CD4-positive, alpha-beta T cell treated with Interleukin-21 for 1 hour (primary cell): ENCODE data around the gene TRIM3.

ENCODE experiments used
- DNase-seq: peaks from one replicate; pipeline ENCODE4 v3.0.0-alpha.2; 2020

TRIM3 gene

DNA sequence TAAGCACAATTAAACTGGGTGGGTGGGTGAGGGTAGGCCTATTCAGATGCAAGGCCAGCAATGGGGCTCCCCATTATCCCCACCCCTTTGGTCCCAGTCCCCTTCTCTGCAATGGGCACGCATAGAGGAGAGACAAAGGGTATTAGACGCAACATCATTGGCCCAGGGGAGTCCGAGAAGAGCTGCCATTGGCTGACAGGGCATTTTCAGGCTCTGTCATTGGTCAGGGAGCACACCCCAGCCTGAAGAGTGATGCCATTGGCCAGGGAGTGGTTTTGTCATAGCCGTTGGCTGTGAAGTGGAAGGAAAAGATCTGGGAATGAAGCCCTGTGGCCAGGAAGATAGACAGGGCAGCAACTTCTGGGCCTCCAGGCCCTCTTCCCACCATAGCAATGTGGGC is 2.8 kb upstream of the TRIM3 start:
- no peak for DNase-seq

DNA sequence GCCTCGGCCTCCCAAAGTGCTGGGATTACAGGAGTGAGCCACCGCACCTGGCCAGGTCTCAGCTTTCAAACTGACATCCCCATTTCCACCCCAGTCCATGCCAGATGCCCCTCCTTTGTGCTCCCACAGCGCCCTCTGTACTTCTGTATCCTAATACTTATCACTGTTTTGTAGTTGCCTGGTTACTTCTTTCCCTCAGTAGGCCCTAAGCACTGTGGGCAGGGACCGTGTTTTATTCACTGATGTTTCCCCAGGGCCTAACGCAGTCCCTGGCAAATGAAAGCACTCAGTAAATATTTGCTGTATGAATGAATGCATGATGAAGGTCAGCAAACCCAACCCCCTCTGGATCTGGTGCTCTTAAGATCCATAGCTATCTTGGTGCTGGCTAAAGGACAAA is 2.2 kb upstream of the TRIM3 start:
- DNase-seq, result no peak

DNA sequence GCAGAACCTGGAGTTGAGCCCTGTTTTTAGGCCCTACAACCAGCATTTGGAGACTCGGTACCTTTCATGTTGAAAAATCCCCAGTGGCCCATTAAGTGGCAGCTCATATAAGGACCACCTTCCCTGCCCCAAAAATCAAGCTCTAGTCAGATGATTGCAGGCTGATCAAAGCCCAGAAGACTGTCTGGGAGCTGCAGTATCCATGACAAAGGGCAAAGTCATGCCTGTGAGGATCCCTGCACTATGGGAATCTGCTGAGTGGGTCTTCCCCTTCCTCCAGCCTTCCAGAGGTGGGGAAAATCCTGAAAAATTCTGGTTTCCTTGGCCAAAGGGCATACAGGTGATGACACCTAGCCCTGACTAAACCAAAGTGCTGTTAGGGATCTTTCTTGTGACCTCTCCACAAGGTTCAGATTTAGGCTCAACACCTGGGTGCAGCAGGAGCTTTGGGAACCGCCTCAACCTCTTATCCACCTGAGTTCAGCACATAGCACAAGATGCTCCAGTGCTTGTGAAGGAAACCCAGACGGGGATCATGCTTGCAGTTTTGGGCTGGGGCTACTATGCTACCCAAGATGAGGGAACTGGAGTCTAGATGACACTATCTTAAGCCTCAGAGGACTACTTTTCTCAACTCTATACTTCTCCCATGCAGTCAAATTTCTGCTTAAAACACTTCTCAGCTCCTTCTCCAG is 1.2 kb upstream of the TRIM3 start:
- no peak for DNase-seq

DNA sequence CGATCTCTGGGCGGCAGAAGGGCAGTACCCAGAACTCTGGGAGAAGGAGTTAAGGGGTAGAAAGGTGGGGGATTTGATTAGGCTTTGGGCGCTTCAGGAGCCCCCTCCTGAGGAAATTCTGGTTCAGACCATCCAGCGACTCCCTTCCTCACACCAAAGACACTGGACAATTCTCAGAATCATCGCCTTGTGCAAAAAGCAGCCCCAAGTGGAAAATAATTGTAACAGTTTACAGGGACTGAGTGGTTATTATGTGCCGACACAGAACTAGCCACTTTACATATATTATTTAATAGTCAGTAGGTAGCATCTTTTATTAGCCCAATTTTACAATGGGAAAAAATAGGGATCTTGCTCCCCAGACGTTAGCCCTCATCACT is 662 bp upstream of the TRIM3 start:
- no peak for DNase-seq

DNA sequence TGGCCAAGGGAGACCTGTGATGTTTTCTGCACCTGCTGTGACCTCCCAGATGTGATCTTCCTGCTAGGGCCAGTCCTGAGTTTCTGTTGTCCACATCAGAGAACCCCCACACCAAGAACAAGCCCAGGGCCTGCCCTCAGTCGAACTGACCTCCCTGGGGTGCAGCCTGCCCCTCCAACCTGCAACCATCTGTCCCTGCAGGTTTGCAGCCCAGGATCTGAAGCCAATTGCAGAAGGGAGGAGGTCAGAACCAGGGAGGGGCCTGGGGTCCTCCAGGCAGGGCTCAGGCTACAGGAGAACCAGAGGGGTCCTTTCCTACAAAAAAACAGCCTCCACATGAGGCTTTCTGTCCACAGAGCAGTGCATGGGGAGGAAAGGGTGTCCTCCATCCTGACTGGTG is 807 bp downstream of the TRIM3 start:
- no peak for DNase-seq

DNA sequence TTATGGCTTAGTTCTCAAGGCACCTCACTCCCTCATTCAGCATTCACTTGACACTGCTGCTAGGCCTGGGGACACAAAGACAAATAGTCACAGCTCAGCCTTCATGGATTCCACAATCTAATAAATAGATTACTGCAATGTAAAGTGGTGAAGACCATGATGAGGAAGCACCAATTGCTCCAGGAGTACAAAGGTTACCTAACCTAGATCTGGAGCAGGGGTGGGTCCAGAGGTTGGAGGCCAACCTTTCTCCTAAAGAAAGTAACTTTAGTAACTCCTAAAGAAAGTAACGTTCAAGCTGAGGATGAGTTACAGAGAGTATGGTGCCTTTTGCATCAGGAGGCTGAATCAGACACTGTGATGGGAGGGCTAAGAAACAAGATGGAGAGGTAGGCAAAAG is 4.1 kb downstream of the TRIM3 start:
- no peak for DNase-seq

DNA sequence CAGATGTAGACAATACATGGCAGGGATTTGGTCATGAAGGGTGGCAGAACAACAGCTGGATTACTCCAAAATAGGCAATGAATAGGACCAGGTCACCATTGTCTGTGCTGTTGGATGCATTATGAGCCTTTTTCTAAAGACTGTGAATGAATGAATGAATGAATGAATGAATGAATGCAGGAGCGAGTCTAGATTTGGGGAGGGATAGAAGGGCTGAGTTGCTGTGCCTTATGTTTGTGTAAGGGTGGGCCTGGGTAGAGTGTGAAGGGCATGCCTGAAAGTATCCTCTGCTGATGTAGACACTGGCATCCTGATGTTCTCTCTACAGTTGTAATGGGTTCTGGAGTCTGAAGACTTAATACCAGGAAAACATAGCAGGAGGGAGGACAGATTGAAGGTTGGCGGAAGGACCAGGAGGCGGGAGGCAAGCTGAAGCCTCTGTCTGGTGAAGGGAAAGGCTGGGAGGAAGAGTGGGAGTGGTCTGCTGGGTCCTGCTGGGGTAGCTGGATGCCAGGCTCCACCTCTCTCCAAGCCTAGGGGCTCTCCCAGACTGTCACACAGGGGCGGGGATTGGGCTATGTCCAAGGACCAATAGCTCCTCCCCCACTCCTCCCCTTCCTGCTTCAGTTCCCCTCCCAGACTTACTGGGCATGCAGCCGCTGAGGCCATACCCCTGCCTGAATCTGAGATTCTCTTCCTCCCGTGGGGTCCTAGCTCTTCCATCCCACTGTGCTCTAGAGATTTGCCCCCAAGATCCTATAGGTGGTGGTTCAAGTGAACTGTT is 4.8 kb downstream of the TRIM3 start:
- DNase-seq, result peak; percentile 22

DNA sequence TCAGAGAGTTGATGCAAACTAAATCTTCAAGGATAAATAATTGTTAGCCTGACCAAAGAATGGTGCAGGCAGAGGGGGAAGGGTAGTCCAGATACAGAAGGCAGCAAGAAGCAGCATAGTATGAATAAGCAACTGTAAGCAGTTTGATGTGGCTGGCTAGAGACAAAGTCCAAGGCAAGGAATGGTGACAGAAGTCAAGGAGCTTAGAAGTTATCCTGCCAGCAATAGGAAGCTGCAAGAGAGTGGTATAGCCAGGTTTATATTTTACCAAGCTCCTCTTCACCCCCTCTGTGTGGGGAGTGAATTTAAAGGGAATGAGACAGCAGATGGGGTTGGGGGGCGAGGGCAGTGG is 14.7 kb downstream of the TRIM3 start:
- DNase-seq, result no peak

DNA sequence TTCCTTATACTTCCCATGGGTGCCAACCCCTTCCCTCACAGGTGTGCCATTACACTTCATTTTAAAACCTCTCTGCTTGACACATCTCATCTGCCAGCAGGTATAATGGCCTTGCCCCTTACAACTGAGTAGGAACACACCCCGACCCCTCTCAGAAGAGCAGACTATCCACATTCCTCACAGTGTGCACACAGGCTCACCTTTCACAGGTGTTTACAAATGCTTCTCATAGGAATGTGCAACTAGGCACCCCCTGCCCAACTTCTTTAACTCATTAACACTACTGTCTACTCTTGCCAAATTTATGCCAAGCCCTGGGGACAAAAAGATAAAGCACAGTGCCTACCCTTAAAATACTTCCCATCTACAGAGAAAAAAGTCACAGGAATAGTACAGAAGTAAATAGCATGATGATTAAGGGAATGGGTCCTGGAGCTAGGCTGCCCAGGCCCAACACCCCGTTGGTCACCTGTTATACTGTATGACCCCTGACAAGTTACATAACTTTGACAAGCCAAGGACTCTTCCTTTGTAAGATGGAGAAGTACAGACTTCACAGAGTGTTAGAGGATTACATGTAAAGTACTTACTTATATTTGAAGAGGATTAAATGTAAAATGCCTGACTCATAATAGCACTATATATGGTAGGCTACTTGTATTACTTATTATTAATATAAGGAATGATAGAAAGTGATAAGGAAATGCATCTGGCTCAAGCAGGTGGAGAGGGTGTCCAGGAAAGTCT is 15.2 kb downstream of the TRIM3 start:
- DNase-seq, result no peak

DNA sequence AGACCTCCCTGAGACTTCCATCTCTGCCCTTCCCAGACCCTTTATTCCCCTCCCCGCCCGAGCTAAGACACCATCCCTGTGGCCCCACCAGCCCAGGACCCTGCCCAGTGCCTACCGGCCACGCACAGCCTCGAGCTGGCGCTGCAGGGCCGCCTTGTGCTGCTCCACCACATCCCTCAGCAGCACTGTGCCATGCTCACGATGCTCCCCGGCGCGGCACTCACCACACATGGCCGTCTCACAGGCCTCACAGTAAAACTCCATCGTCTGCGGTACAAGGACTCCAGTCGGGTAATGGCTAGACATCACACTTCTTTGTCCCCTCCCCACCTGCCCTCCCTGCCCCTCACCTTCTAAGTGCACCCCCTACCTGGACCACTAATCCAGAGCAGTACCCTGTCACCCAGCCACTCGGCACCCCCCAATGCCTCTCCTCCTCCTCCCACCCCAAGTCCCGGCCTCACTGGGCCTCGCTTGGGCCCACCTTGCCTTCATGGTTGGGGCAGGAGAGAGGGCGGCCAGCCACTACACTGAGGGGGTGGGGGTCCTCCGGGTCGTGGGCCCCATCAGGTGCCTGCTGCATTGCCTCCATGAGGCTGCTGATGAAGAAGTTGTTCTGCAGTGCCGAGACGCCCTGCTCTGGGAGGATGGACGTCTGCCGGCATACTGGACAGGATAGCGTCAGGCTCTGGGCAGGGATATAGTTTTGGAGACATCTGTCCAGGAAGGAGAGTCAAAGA is 16.0 kb downstream of the TRIM3 start:
- DNase-seq, result no peak

DNA sequence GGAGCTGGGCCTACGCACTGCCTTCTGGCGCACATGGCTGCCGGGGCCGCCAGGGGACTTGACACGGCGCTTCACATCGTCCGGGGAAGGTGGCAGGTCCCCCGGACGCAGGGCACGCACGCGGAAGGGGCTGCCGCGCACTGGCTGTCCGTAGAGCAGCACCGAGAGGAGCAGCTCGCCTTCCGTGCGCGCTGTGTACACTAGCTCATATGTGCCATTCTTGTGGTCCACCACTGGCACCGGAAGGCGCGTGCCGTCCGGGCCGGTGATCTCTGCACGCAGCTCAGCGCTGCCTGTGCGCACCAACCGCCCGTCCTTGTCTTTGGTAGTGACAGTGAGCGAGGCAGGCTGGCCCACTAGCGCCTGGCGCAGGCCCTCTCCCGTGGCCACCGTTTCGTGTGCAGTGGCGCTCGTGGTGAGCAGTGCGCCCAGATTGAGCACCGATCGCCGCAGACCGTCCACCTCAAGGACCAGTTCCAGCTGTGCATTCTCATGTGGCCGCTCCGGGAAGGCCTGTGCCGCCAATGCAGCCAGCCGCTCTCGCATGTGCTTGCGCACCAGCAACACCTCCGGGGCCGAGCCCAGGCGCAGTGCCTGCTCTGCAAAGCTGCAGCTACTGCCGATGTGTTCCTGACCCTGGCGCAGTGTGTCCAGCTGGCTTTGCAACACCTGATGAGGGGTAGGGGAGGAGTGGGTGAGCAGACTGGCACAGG is 17.2 kb downstream of the TRIM3 start:
- DNase-seq, result no peak

DNA sequence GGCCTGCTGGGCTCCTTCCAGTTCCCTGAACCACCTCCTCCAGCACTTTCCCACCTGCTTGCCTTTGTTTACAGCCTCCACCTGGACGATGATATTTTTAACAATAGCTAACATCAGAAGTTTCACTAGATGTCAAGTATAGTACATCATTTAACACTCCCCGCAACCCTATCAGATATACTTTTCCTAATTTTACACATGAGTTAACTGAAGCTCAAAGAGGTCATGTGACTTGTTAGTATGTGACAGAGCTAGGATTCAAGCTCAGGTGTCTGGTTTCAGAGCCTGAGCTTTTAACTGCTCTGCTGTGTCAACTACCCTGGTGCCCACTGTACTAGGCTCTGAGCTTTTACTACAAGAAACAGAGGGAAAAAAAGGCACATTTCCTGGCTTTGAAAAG is 18.7 kb downstream of the TRIM3 start:
- no peak for DNase-seq

DNA sequence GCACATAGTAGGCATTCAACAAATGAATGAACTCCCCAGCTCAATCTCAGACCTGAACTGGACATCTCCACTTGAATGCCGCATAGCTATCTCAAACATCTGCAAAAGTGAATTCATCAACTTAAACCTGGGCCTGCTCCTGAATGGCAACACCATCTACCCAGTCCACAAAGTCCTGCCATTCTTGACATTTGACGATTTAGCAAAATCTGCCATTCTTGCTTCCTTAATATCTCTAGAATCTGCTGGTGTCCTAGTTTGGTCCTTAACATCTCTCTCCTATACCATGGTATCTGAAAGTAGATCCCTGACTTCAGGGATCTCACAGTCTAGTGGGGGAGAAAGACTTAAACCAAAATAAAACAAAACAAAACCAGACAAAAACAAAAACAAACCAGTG is 20.6 kb downstream of the TRIM3 start:
- no peak for DNase-seq

DNA sequence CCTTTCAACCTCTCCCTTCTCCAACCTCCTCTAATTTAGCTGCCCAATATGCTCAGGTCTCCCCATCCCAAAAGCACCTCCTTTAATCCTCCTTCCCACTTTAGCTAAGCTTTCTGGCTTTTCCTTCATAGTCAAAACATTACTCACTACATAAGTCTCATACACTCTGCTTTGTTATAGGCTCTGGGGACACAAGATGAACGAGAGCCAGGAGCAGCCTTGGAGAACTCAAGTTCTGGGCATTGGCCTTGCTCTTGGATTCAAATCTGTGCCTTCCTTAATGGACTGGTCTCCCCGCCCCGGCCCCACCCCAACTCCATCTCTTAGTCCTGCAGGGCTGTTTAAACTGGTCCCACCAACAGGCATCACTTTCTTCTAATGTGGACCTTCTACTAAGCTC is 21.5 kb downstream of the TRIM3 start:
- DNase-seq, result no peak

DNA sequence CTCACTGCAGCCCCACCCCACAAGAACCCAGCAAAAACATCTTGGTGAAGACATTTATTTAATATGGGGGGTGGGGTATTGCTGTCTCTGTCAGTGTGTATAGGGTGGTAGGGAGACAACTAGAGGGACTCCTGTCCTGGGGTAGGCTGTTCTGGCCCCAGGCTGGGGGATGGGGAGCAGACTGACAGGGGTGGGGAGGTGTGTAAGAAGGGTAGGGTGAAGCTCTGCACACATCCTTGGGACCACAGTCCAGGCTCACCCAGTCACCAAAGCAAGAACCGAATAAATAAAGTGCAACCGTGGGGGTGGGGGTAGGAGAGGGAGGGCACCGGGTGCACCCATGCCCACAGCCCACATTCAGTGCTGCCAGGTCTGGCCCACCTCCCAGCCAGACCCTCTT is 25.2 kb downstream of the TRIM3 start:
- no peak for DNase-seq

DNA sequence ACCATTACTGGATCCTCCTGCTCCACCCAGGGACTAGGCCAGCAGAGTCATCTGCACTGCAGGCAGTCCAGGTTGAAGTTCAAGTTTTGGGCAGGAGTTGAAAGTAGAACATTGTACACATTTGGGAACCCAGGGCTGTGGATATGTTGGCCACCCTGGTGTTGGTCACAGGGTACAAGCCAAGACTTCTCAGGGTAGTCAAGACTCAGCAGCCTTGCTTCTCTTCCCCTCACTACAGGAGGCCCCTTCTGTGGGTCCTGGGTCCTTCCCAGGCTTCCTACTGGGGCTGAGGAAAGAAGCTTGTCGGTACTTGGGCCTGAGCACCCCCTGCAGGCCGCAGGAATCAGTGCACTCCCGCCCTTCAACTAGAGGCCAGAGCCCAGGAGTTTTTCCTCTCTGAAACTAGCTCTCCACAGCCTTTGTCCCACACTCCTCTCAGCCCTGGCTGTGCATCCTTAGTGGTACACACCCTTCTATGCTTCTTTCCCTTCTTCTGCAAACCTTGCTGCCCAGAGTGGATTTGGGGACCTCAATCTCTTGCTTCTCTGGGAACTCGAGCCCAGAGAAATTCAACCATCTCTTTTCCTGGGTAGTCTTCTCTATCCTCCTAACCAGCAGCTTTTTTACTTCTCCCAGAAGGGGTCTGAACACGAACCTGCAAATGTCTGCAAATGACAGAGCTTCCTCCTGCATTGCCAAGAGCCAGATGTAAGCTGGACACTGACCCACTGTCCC is 30.3 kb downstream of the TRIM3 start:
- peak; percentile 61 for DNase-seq

DNA sequence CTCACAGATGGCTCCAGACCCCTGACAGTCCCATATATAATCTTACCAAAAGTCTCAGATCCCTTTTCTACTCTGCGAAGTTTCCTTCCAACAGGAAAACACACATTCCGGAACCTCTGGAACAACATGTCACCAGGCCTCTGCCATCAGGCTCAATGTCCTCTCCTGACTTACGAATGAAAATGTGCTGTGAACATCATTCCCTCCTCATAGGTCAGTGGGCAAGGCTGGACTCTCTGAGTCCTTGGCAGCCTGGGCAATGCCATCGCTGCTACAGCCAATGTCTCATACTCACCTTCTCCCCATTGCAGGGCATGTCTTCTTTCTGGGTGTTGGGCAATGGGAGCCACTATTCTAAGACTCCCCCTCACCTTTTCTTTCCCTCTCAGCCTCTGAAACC is 31.3 kb downstream of the TRIM3 start:
- DNase-seq, result no peak

DNA sequence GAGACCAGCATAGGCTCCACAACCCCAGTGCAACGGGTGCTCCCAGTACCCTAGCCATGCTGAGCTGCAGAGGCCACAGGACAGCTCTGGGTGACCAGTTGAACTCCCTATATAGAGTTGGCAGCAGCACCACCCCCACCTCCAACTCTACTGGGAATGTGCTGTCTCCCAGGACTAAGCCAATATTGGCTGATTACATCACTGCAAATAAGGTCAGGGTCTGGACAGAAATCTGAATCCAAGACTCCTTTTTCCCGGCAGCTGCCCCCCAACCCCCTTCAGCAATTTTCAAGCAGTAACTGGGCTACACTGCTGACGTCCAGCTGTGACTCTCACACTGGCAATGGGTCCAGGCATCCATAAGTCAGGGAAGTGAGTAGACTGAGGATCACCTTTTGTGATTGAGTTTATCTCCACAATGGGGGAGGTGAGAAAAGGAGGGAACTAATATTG is 32.8 kb downstream of the TRIM3 start, which contains the start of gene HPX:
Gene HPX, minus strand, starts transcription at position 82 of the 453 bp plus-strand sequence. Its CDS starts 24 bp downstream, at position 58.
- no peak for DNase-seq

DNA sequence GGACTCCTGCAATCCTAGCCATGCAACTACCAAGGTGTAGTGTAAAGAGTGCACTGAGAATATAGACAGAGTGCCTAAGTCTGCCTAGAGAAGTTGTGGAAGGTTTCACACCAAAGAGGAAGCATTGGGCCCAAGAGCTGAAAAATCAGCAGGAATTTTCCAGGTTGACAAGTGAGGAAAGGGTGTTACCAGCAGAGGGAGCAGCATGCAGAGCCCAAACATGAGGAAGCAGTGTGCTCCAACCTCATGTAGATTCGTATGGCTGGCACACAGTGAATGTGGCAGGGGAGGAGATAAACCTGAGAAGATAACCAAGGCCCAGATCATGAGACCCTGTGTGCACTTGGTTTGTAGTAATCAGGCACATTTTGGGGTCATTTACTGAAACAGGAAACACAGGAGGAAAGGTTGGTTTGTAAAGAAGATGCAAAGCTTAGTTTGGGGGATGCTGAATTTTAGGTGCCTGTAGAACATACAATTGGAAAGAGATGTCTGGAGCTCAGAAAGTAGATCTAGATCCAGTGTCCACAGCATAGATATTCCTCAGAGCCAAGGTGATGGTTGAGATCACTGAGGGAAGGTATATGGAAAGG is 34.7 kb downstream of the TRIM3 start:
- DNase-seq, result peak; percentile 50

DNA sequence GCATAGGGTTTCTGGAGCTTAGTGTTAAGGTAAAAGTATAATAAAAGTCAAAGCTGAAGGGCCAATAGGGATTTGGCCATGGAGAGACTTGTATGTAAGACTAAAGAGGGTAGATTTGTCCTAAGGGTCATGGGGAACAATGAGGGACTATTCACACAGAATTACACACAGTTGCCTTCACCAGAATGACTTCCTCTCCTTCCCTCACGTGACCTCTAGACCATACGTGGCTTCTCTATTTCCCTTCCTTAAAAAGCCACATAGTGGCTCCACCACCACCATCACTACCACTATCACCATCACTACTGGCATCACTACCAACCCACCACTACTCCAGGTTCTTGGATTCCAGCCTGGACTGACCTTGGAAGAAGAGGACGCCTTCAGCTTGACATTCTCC is 35.7 kb downstream of the TRIM3 start:
- peak; percentile 20 for DNase-seq

DNA sequence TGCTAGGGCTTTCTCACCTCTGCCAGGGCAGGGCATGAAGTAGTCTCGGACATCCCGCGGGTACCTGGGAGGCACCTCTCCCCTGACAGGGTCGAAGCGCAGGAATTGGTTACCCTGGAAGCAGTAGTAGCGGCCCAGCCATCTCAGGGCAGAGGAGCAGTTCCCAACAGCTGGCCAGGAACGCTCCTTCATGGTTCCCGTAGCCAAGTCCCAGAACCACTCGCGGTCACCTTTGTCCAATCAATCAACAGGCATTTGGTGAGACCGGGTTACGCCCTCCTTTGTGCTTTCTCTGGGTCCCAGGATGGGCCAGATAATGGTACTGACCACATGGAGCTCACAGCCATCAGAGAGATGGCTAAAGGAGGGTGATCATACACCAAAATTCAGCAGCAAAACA is 36.3 kb downstream of the TRIM3 start:
- DNase-seq, result no peak
